GM20431 (cell line): ENCODE results near the gene DDX25.

Experiments used
- in situ Hi-C: fragments of 300-500 bp; cut with MseI, MboI; formaldehyde crosslinking; loops from one replicate; pipeline ENCODE4 v1.15.0; 2020; ENCODE audit warnings: low sequenced_read_pairs; ENCODE audit not compliant: unreplicated experiment

Gene DDX25

DNA sequence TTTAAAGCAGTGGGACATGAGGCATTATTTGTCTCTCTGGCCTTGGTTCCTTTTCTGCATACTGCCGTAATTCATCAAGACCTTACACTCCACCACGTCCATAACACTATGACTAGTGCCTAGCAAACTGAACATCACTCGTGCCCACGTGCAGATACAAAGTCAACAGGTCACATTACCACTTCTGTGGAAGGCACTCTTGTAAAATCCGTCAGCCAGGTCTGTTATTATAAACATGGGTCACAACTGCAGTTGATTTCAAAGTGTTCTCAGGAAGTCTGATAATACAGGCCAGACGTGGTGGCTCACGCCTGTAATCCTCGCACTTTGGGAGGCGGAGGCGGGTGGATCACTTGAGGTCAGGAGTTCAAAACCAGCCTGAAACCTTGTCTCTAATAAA, 55.6 kb downstream of the DDX25 start:
- in situ Hi-C loops: no loop called here

DNA sequence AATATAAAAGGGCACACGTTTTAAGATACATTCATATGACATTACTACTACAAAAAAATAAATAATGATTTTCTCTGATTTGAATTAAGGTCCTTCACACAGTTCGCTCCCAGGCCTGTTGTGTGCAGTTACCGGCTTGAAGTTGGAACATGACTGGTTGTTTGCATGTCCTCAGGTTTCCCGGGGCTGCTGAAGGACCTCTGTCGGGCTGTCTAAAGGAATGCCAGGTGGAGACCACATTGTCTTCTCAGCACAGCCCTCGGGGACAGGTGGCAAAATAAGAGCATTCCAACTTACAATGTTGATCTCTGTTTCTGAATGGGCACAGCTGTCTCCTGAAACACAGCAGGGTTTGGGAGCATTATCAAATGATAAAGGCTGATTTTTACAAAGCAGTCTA, 56.5 kb downstream of the DDX25 start:
- in situ Hi-C loops: no loop called here

DNA sequence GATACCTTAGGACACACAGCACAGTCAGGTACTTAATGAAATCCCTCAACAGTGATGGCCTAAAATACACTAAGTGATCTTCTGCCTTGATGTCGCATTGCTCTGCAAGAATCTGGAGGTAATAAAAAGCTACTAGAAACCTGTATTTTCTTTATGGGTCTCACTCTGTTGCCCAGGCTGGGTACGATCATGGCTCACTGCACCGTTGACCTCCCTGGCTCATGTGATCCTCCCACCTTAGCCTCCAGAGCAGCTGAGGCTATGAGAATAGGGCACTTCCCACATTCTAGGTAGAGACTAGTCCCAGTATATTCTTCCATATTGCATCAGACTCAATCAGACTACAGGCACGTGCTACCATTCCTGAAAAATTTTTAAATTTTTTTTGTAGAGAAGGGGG, 63.2 kb downstream of the DDX25 start:
- in situ Hi-C loops: no loop called here

DNA sequence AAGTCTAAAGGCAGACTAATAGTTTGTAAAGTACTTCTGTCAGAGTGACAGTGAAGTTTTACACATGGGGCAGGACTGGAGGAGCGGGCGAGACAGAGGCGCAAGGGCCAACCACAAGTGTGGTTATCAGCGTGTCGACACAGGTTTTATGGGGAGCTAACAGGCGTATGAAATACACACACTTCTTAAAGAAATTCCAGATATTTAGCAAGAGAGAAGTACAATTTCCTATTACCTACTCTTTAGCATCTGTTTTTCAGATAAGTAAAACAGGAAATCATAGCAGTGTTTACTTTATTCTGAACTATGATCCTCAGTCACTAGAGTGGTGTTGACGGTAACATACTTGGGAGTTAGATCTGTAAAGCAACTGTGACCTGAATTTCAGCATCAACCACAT, 64.0 kb downstream of the DDX25 start:
- in situ Hi-C loops: no loop called here

DNA sequence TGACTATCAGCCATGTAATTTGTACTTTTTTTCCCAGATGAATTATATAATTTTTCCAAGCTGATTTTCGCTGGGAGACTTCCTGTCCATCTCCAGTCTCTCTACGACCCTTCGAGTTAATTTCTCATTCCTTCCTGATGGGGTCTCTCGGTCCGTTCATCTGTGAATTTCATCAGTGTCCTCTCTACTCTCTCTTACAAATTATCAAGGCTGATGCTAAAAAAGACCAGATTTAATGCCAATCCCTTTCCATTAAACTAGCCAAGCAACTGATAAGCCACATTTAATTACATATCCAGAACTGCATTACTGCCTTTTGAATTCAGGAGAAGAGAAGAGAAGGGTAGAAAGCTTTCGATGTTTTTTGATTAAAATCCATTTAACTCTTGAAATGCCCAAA, 67.3 kb downstream of the DDX25 start:
- in situ Hi-C loops: no loop called here

DNA sequence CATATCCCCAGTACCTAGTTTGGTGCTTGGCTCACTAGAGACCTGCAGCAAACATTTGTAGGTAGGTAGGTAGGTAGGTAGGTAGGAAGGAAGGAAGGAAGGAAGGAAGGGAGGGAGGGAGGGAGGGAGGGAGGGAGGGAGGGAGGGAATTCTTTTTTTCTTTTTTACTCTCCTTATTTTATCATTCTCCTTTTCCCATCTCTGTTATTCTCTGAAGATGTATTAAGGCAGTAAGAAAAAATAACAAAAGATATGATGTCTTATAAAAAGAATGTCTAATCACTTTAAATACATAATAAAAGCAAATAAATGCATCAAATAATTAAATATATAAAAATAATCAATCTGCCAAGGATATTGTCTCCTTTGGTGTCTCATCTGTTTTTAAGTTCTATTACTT, 70.0 kb downstream of the DDX25 start:
- in situ Hi-C loops: no loop called here

DNA sequence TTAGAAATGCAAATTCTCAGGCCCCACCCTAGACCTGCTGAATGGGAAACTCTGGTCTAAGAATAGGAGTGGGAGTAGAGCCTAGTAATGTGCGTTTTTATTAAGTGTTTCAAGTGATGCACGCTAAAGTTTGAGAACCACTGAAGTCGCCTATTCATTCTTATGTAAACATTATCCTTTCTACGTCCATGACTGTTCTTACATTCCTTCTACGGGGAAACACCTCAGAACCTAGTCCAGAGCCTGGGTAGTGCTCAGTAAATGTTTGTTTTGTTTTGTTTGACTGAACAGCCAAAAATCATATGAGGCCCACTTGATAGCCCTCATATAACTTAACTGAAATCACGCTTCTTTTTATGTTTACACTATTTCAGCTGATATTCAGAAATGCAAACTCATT, 71.3 kb downstream of the DDX25 start:
- in situ Hi-C loops: no loop called here

DNA sequence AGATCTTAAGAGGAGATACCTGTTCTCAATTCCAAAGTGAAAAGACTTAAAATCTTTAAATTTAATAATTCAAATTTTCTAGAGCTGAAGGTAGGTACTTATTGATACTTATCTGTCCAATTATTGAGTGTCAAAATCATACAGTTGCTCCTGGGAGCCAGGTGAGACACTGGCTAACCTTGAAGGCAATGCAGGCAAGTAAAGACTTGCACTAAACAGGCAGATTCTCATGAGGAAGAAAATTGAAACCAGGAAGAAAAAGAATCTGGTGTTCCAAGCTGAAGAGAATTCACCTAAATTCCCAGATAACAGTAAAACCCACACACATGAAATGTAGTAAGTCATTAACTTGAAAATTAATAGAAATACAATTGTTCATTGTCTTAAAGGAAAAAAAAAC, 71.8 kb downstream of the DDX25 start:
- in situ Hi-C loops: no loop called here

DNA sequence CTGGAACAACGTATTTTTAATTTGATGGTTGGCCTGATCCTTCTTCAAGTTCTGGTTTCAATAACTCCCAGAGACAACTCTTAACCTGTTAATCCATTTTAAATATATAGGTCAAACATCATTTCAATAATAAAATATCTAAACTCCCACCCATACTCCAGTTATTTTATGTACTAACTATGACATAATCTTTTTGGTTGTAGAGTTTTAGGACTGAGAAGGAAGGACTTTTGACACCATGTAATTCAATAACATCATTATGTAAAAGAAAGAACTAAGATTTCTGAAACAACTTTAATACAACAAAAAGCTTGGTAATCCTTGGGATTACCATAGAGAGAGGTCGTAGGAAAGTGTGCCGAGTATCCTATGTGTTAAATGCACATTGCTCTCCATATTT, 73.0 kb downstream of the DDX25 start:
- in situ Hi-C loops: no loop called here

DNA sequence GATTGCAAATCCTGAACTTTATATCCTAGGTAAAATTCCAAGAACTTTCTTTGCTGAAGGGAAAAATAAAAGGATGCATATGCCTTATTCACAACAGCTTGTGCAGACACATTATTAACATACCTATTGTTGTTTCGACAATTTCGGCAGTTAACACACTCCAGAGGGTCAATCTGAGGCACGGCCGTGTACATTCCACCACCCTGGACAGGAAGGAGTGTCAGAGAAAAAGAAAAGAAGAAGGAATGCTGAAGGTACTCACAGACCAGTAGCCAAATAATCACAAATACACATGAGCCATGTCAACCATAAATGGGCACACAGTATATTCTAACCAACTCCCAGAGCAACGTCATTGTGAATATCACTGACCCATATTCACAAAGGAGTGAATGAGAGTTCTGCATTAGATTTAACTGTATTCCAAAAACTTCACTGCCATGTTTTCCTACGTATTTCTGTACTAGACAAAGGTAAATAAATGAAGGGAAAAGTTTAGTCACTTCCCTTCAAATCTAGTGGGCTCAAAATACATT, 73.9 kb downstream of the DDX25 start:
- in situ Hi-C loops: no loop called here
